Neural progenitor cell (in vitro differentiated cells): ENCODE data around the gene FBN3. TPM values are rescaled to one million over a fixed set of nuclear protein-coding genes. Genes with fewer than 3 reads are reported as not detected.

Experiments used
- DNase-seq: peaks from one replicate; pipeline ENCODE4 v3.0.0-alpha.2; 2016; ENCODE audit warnings: low spot score
- H2AFZ ChIP-seq: fragments of 200-600 bp; sonication (generic); replicated peaks from 2 replicates; pipeline ENCODE4 v1.6.1; 2016; ENCODE audit warnings: antibody characterized with exemption
- H3F3A ChIP-seq: fragments of 200-600 bp; sonication (generic); 2 replicates; pipeline ENCODE4 v1.6.1; 2016; ENCODE audit warnings: antibody characterized with exemption, low read depth
- H3K27ac ChIP-seq: fragments of 200-600 bp; sonication (generic); 2 replicates; pipeline ENCODE4 v1.5.1; 2016; ENCODE audit warnings: mild to moderate bottlenecking
- H3K27me3 ChIP-seq: fragments of 200-600 bp; sonication (generic); 2 replicates; pipeline ENCODE4 v1.6.1; 2016; ENCODE audit warnings: mild to moderate bottlenecking, moderate library complexity
- H3K36me3 ChIP-seq: fragments of 200-600 bp; sonication (generic); 2 replicates; pipeline ENCODE4 v1.5.1; 2016
- H3K4me1 ChIP-seq: fragments of 200-600 bp; sonication (generic); 2 replicates; pipeline ENCODE4 v1.6.1; 2016; ENCODE audit warnings: mixed run types
- H3K4me2 ChIP-seq: fragments of 200-600 bp; sonication (generic); 2 replicates; pipeline ENCODE4 v1.6.1; 2016
- H3K4me3 ChIP-seq: fragments of 200-600 bp; sonication (generic); 2 replicates; pipeline ENCODE4 v1.5.1; 2016
- H3K79me2 ChIP-seq: fragments of 200-600 bp; sonication (generic); 2 replicates; pipeline ENCODE4 v1.6.1; 2016; ENCODE audit warnings: low read depth
- H3K9ac ChIP-seq: fragments of 200-600 bp; sonication (generic); 2 replicates; pipeline ENCODE4 v1.6.1; 2016
- H3K9me3 ChIP-seq: fragments of 200-600 bp; sonication (generic); 2 replicates; pipeline ENCODE4 v1.5.1; 2016; ENCODE audit warnings: low read depth
- H4K20me1 ChIP-seq: fragments of 200-600 bp; sonication (generic); 2 replicates; pipeline ENCODE4 v1.6.1; 2016; ENCODE audit warnings: low read depth
- H3K27ac Mint-ChIP-seq: 3 replicates; pipeline ENCODE4 v1.8.0; 2021; ENCODE audit warnings: mixed read lengths
- H3K27me3 Mint-ChIP-seq: 2 replicates; pipeline ENCODE4 v1.8.0; 2022; ENCODE audit warnings: low read depth, mild to moderate bottlenecking, inconsistent platforms, moderate library complexity, mixed read lengths; ENCODE audit not compliant: insufficient read depth
- H3K36me3 Mint-ChIP-seq: 3 replicates; pipeline ENCODE4 v1.8.0; 2021; ENCODE audit warnings: mixed read lengths
- H3K4me1 Mint-ChIP-seq: 3 replicates; pipeline ENCODE4 v1.8.0; 2021; ENCODE audit warnings: mixed read lengths
- H3K4me3 Mint-ChIP-seq: 3 replicates; pipeline ENCODE4 v1.8.0; 2021; ENCODE audit warnings: mild to moderate bottlenecking, moderate library complexity, mixed read lengths
- H3K9me3 Mint-ChIP-seq: 3 replicates; pipeline ENCODE4 v1.8.0; 2020; ENCODE audit warnings: mixed read lengths
- EZH2 ChIP-seq: fragments of 200-600 bp; sonication (generic); IDR thresholded peaks from 2 replicates; pipeline ENCODE4 v1.6.1; 2017; ENCODE audit warnings: antibody characterized with exemption, mild to moderate bottlenecking, moderate library complexity
- EZH2phosphoT487 ChIP-seq: fragments of 200-600 bp; sonication (generic); IDR thresholded peaks from 2 replicates; pipeline ENCODE4 v1.6.1; 2017; ENCODE audit warnings: antibody characterized with exemption
- total RNA-seq: library from RNA; depleted of rRNA; stranded (reverse); fragments of >200 nt; gene quantifications from 2 replicates; pipeline ENCODE4 v1.2.3, GENCODE V29; 2015; ENCODE audit warnings: low replicate concordance
- TF ChIP-seq, protein P1 (sequence below): fragments of 200-600 bp; sonication (generic); IDR thresholded peaks from 2 replicates; pipeline ENCODE4 v1.5.1; 2017; ENCODE audit warnings: antibody characterized with exemption, mild to moderate bottlenecking

The FBN3 gene
- total RNA-seq, 1 donor from 2014 or later = 23.0 TPM

DNA sequence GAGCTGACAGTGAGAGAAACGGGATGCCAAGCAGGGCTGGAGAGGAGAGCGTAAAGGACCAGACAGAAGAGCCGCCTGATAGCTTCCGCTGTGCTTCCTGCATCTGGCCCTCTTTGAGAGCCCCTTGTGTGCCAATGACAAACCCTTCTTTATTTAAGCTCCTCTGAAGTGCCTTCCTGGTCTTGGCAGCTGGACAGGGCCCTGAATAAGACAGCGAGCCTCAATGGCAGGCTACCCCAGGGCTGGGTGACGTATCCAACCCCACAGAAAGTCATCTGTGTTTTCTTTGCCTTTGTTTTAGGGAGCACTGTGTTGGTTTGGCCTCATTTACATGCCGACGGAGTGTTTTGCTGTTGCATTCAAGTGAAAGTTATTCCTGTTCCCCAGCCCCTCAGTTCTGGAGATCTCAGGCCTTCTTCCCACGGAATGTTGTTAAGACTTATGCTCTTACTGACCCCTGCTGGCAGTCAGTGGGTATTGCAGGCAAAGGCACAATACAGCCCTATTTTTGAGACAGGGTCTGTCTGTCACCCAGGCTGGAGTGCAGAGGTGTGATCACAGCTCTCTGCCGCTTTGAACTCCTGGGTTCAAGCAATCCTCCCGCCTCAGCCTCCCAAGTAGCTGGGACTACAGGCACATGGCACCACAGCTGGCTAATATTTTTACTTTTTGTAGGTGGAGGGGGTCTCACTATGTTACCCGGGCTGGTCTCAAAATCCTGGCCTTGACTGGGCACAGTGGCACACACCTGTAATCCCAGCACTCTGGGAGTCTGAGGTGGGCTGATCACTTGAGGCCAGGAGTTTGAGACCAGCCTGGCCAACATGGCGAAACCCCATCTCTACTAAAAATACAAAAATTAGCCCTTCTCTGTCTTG, 80.1 kb downstream of the FBN3 start:
- Mint-ChIP-seq H3K4me1 (peaks cover 9% of the 10 kb centered on the region), H3K4me3 (no peak overlapping the region), H3K27ac (no peak overlapping the region), H3K36me3 (peaks cover 24% of the 10 kb centered on the region), H3K27me3 (no peaks in the 10 kb centered on the region), H3K9me3 (peaks cover 20% of the 10 kb centered on the region)
- H2AFZ ChIP-seq = no peak overlapping the region
- no peaks in the 10 kb centered on the region for H3K79me2 ChIP-seq
- peaks cover 5% of the 10 kb centered on the region for H3K36me3 ChIP-seq
- no peak overlapping the region for H3K4me3 ChIP-seq
- H3K27ac ChIP-seq = no peak overlapping the region
- H3K9ac ChIP-seq = no peak overlapping the region
- H3K27me3 ChIP-seq = no peaks in the 10 kb centered on the region
- peaks cover 8% of the 10 kb centered on the region for H3K9me3 ChIP-seq
- H3K4me2 ChIP-seq = no peak overlapping the region
- DNase-seq = peak; percentile 63
- H3K4me1 ChIP-seq = no peaks in the 10 kb centered on the region
- H3F3A ChIP-seq = peaks cover 12% of the 10 kb centered on the region
- no peaks in the 10 kb centered on the region for H4K20me1 ChIP-seq
- TF ChIP-seq, protein P1, sequence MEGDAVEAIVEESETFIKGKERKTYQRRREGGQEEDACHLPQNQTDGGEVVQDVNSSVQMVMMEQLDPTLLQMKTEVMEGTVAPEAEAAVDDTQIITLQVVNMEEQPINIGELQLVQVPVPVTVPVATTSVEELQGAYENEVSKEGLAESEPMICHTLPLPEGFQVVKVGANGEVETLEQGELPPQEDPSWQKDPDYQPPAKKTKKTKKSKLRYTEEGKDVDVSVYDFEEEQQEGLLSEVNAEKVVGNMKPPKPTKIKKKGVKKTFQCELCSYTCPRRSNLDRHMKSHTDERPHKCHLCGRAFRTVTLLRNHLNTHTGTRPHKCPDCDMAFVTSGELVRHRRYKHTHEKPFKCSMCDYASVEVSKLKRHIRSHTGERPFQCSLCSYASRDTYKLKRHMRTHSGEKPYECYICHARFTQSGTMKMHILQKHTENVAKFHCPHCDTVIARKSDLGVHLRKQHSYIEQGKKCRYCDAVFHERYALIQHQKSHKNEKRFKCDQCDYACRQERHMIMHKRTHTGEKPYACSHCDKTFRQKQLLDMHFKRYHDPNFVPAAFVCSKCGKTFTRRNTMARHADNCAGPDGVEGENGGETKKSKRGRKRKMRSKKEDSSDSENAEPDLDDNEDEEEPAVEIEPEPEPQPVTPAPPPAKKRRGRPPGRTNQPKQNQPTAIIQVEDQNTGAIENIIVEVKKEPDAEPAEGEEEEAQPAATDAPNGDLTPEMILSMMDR = peak; percentile 84
- no peak for TF ChIP-seq EZH2phosphoT487
- TF ChIP-seq EZH2 = no peak

DNA sequence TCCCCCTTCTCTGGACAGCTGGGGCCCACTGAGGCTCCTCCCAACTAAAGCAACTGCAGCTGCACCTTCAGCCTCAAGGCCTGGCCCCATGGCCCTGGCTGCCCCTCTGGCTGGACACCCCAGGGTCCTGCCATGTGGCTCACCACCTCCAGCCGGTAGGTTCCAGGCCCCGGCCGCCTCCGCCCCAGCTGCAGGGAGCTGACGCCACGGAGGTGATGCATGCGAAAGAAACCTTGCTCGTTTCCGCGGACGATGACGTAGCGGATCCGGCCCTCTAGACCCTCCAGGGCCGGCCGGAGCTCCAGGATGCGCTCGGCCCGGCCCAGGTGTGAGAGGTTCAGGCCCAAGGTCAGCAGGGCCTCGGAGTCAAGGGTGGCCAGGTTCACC, 83.5 kb downstream of the FBN3 start:
- Mint-ChIP-seq H3K4me1 (peaks cover 9% of the 10 kb centered on the region), H3K27me3 (no peaks in the 10 kb centered on the region), H3K36me3 (peaks cover 10% of the 10 kb centered on the region), H3K9me3 (peaks cover 16% of the 10 kb centered on the region), H3K4me3 (no peak overlapping the region), H3K27ac (no peak overlapping the region)
- H3K36me3 ChIP-seq = peaks cover 5% of the 10 kb centered on the region
- H3K4me1 ChIP-seq = no peaks in the 10 kb centered on the region
- no peak overlapping the region for H3K9ac ChIP-seq
- no peak for TF ChIP-seq EZH2phosphoT487
- no peak for TF ChIP-seq EZH2
- TF ChIP-seq, protein P1 = no peak
- H3K9me3 ChIP-seq = peaks cover 8% of the 10 kb centered on the region
- no peak overlapping the region for H3K27ac ChIP-seq
- H3K4me3 ChIP-seq = no peak overlapping the region
- H3K79me2 ChIP-seq = no peaks in the 10 kb centered on the region
- no peak overlapping the region for H2AFZ ChIP-seq
- no peaks in the 10 kb centered on the region for H4K20me1 ChIP-seq
- H3K4me2 ChIP-seq = no peak overlapping the region
- no peaks in the 10 kb centered on the region for H3K27me3 ChIP-seq
- no peak for DNase-seq
- peaks cover 12% of the 10 kb centered on the region for H3F3A ChIP-seq

DNA sequence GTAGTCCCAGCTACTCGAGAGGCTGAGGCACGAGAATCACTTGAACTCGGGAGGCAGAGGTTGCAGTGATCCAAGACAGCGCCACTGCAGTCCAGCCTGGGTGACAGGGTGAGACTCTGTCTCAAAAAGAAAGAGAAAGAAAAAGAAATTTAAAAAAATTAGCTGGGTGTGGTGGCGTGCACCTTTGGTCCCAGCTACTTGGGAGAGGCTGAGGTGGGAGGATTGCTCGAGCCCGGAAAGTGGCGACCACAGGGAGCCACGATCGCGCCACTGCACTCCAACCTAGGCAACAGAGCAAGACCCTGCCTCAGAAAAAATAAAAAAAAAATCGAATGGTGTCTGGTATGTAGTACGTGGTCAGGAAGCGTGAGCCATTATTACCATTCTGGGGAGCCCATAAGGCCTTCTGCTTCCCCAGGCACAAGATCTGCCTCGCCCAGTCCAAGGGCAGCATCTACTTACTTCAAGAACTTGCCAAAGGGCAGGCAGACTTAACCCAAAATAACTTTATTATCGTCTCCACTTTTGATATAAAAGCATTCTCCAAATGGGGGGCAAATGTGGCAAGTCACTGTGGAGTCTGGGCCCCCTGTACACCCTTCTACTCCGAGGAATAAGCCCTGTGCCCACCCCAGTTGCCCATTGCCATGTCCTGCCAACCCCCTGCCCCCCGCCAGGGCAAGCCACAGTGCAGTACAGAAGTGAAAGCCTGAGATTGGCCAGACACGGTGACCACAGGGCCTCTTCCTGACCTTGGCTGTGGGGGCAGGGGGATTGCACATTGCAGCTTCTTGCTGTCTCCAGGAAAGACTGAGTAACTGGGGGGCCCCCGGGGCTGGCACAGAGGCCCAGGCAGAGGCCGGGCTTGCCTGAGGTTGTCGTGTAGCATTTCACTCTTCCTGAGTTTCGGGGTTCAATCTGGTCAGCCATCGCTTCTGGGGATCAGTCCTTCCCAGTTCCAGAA, 84.2 kb downstream of the FBN3 start:
- Mint-ChIP-seq H3K36me3 (peaks cover 7% of the 10 kb centered on the region), H3K27me3 (no peaks in the 10 kb centered on the region)

More for the DNA sequence above, 84.2 kb downstream of the FBN3 start:
- peaks cover 14% of the 10 kb centered on the region for H3K9me3 Mint-ChIP-seq
- no peak overlapping the region for H3K27ac ChIP-seq
- H3K4me3 ChIP-seq = no peak overlapping the region
- H2AFZ ChIP-seq = no peak overlapping the region
- no peak overlapping the region for H3K4me2 ChIP-seq
- peaks cover 7% of the 10 kb centered on the region for H3K9me3 ChIP-seq
- no peak overlapping the region for H3K4me3 Mint-ChIP-seq
- no peak for DNase-seq
- peak overlapping the region; percentile 81 for H3K27ac Mint-ChIP-seq
- H3K79me2 ChIP-seq = no peaks in the 10 kb centered on the region
- TF ChIP-seq EZH2phosphoT487 (no peak), EZH2 (no peak)
- TF ChIP-seq, protein P1 = no peak
- no peak overlapping the region for H3K9ac ChIP-seq
- no peaks in the 10 kb centered on the region for H4K20me1 ChIP-seq
- peaks cover 4% of the 10 kb centered on the region for H3K36me3 ChIP-seq
- no peaks in the 10 kb centered on the region for H3K27me3 ChIP-seq
- peaks cover 9% of the 10 kb centered on the region for H3K4me1 Mint-ChIP-seq
- H3F3A ChIP-seq = peaks cover 12% of the 10 kb centered on the region
- no peaks in the 10 kb centered on the region for H3K4me1 ChIP-seq
